Fibroblast of pulmonary artery (primary cell): ENCODE results near the gene TMEM8B.

ENCODE experiments used
- DNase-seq: peaks from one replicate; pipeline ENCODE4 v3.0.0-alpha.2; 2010; ENCODE audit warnings: low read depth
- H3K4me3 ChIP-seq: replicated peaks from 2 replicates; pipeline ENCODE4 v1.5.1; 2011; ENCODE audit warnings: low read depth, mild to moderate bottlenecking, control low read depth, low read length, moderate library complexity
- TF ChIP-seq, protein P1 (sequence below): IDR thresholded peaks from 2 replicates; pipeline ENCODE4 v1.5.1; 2011; ENCODE audit warnings: mild to moderate bottlenecking, control low read depth, low read length, inconsistent platforms; ENCODE audit errors: missing control alignments

Gene TMEM8B

DNA sequence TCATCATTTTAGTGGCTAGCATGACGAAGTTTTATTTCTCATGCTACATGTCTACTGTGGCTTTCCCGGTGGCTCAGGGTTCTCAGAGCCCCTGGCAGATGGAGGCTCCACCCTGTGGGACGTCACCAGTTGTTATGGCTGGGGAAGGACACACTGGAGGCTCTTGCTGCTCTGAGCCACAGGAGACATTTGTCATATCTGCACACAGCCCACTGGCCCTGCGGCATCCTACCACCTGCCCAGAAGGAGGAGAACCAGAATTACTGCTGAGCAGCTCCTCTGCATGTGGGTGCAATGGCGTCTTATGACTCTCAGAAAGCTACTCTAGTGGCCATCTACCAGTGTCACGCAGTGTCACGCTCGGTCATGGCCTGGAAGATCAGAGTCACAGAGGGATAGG is 34.6 kb downstream of the TMEM8B start:
- DNase-seq = no peak
- no peak overlapping the region for H3K4me3 ChIP-seq
- TF ChIP-seq, protein P1, sequence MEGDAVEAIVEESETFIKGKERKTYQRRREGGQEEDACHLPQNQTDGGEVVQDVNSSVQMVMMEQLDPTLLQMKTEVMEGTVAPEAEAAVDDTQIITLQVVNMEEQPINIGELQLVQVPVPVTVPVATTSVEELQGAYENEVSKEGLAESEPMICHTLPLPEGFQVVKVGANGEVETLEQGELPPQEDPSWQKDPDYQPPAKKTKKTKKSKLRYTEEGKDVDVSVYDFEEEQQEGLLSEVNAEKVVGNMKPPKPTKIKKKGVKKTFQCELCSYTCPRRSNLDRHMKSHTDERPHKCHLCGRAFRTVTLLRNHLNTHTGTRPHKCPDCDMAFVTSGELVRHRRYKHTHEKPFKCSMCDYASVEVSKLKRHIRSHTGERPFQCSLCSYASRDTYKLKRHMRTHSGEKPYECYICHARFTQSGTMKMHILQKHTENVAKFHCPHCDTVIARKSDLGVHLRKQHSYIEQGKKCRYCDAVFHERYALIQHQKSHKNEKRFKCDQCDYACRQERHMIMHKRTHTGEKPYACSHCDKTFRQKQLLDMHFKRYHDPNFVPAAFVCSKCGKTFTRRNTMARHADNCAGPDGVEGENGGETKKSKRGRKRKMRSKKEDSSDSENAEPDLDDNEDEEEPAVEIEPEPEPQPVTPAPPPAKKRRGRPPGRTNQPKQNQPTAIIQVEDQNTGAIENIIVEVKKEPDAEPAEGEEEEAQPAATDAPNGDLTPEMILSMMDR = no peak

DNA sequence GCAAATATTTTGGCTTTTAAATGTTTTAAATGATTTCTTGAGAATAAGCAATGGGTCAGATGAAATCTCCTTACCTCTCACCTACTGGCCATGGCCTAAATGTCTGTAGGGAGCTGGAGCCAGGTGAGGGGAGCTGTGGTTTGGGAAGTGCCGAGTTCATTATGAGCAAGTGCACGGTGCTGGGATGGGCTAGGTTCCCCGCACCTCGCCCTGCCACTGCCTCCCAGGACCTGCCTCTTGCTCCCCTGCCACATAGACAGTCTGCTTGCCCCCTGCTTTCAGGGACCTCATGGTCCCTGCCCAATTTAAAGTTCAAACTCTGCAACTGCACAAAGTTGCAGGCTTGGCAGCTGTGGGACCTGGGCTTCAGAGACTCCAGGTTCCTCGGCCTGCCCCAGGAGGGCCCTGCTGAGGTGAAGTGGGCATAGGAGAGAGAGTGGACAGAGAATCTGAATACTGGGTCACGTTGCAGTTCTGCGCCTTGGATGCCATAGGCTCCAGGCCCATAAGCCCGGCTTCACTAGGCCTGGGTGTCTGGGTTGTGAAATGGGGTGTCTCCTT is 35.7 kb downstream of the TMEM8B start:
- TF ChIP-seq, protein P1 = no peak
- no peak for DNase-seq
- H3K4me3 ChIP-seq = no peak overlapping the region

GRCh38 chr9:35867538-35867937 is 38.5 kb downstream of the TMEM8B start:
- H3K4me3 ChIP-seq = no peak overlapping the region
- TF ChIP-seq, protein P1 = no peak
- no peak for DNase-seq

DNA sequence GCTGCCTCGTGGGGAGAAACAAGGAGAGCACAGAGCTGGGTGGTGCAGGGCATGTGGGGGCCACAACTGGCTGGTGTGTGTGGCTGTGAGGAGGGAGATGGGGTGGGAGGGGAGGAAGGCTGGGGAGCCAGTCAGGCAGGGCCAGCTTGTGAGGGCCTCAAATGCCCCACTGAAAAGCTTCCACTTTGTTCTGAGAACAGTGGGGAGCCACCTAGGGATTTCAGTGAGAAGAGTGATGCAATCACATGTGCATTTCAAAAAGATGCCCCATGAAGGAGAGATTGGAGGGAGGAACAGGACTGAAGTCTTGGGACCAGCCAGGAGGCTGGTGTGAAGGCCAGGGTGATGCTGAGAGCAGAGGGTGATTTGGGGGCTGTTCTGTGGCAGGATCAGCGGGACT is 39.9 kb downstream of the TMEM8B start:
- no peak overlapping the region for H3K4me3 ChIP-seq
- no peak for DNase-seq
- TF ChIP-seq, protein P1 = no peak

- H3K4me3 ChIP-seq = no peak overlapping the region
- TF ChIP-seq, protein P1 = no peak
- DNase-seq = no peak
Observed at GRCh38 chr9:35869621-35870216, 40.7 kb downstream of the TMEM8B start.

DNA sequence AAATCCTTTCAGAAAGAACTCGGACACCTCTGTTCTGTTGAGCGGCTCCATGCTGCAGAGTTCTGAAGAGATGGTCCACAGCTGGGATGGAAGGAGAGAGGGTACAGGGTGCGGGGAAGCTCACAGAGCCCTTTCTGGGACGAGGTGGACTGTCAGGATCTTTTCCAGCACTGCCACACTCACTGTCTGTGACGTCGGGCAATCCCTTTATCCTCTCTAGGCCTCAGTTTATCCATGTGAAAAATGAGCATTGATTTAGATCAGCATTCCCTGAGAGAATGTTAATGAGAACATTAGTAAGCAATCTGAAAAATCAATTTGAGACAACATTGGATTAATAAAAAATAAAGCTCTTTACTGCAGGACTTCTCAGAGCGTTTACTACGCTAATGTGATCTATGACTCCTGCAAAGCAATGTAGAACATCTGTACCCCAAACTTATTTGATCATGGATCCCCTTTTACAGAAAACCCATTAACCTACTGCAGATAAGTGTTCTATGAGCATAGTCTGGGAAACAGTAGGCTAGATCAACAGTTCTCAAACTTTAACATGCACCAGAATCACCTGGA is 41.4 kb downstream of the TMEM8B start, which contains the start of gene OR13J1:
Gene OR13J1 (minus strand): TSS at position 51 of the 573 bp plus-strand sequence. CDS start 0 bp downstream, at position 51.
- no peak within 1 kb of the TSS for H3K4me3 ChIP-seq
- TF ChIP-seq, protein P1 = no peak
- DNase-seq = no peak
